Testis (tissue), 3 donors: ENCODE measurements around the gene SUSD3. TPM values are rescaled to one million over a fixed set of nuclear protein-coding genes. Genes with fewer than 3 reads are reported as not detected.

ENCODE experiments used
- DNase-seq: peaks from one replicate; pipeline ENCODE4 v3.0.0-alpha.2; 2019
- H3K27ac ChIP-seq, 2 donors: fragments of 200-600 bp; sonication (generic); one replicate each; pipeline ENCODE4 v1.5.1; 2019
- H3K27me3 ChIP-seq: fragments of 200-600 bp; sonication (generic); one replicate; pipeline ENCODE4 v1.5.1; 2019
- H3K36me3 ChIP-seq: fragments of 200-600 bp; sonication (generic); one replicate; pipeline ENCODE4 v1.5.1; 2017; ENCODE audit warnings: low read depth; ENCODE audit errors: missing control alignments
- H3K4me1 ChIP-seq: fragments of 200-600 bp; sonication (generic); one replicate; pipeline ENCODE4 v1.5.1; 2019
- H3K4me3 ChIP-seq, 2 donors: fragments of 200-600 bp; sonication (generic); one replicate each; pipeline ENCODE4 v1.5.1; 2017 to 2019
- H3K9me3 ChIP-seq: fragments of 200-600 bp; sonication (generic); one replicate; pipeline ENCODE4 v1.5.1; 2017
- CTCF ChIP-seq, 3 experiments: fragments of 450-650 bp in 2 of 3; fragments of 200-600 bp in 1 of 3; sonication (generic) in 1 of 3; IDR thresholded peaks; one replicate each; pipeline ENCODE4 v1.5.1; 2016 to 2019; ENCODE audit warnings: antibody characterized with exemption in 3 of 3, mild to moderate bottlenecking in 2 of 3, moderate library complexity in 1 of 3
- POLR2A ChIP-seq: fragments of 450-650 bp; IDR thresholded peaks from one replicate; pipeline ENCODE4 v1.6.1; 2017; ENCODE audit warnings: antibody characterized with exemption, mild to moderate bottlenecking, moderate library complexity
- WGBS, 2 donors: methylation state at CpG; one replicate each; pipeline ENCODE4 v1.1.5; 2018; 5-methylcytosine and 5-hydroxymethylcytosine counted together
- intact Hi-C: fragments of 100-400 bp; cut with DNase I; formaldehyde crosslinking; loops from one replicate; pipeline ENCODE4 v1.15.1; 2023; ENCODE audit warnings: low total_unique reads
- polyA plus RNA-seq: library from polyadenylated mRNA; stranded (reverse); fragments of 350-450 nt; fragmentation: Illumina TruSeq; extraction: RNeasy Lipid Tissue Mini Kit (QIAGEN cat#74804); gene quantifications from one replicate; pipeline ENCODE4 v1.2.3, GENCODE V29; 2014; ENCODE audit warnings: low read depth, low replicate concordance; ENCODE audit not compliant: insufficient read depth
- total RNA-seq, 2 donors: library from RNA; depleted of rRNA; stranded (reverse); fragments of >200 nt; gene quantifications; one replicate each; pipeline ENCODE4 v1.2.3, GENCODE V29; 2016

The SUSD3 gene
- total and polyA plus RNA-seq, 3 donors from 2014 or later = 172 to 537 (median 282) TPM

GRCh38 chr9:93071464-93071863, 13.0 kb downstream of the SUSD3 start:
- DNase-seq = peak; percentile 59
- TF ChIP-seq CTCF (IDR thresholded peaks at IDR 0.05) = no peak
- no peak for TF ChIP-seq POLR2A
- intact Hi-C loops = no loop called here
- H3K4me1 ChIP-seq = peaks cover 16% of the 10 kb centered on the region
- H3K27ac ChIP-seq = no peak overlapping the region
- H3K9me3 ChIP-seq = no peaks in the 10 kb centered on the region
- no peaks in the 10 kb centered on the region for H3K27me3 ChIP-seq
- no peaks in the 10 kb centered on the region for H3K36me3 ChIP-seq
- 64 to 67% methylated on average over 7 of the region's 7 CpGs for WGBS, 2 donors
- no peak overlapping the region for H3K4me3 ChIP-seq

- H3K27me3 ChIP-seq = no peaks in the 10 kb centered on the region
- no peak for TF ChIP-seq POLR2A
- TF ChIP-seq CTCF (IDR thresholded peaks at IDR 0.05) = no peak
- no peak overlapping the region for H3K4me3 ChIP-seq
- no peaks in the 10 kb centered on the region for H3K36me3 ChIP-seq
- WGBS, 2 donors = 34 to 58% methylated on average over 3 to 5 of the region's 5 CpGs
- H3K4me1 ChIP-seq = peaks cover 16% of the 10 kb centered on the region
- no peaks in the 10 kb centered on the region for H3K9me3 ChIP-seq
- no peak for DNase-seq
- no peak overlapping the region for H3K27ac ChIP-seq
- intact Hi-C loops = no loop called here
These were observed 13.9 kb downstream of the SUSD3 start for GRCh38 chr9:93072383-93072795.

GRCh38 chr9:93076101-93076791, 17.7 kb downstream of the SUSD3 start:
- intact Hi-C loops = no loop called here
- Histone ChIP-seq H3K4me3 (no peak overlapping the region), H3K27ac (no peak overlapping the region), H3K27me3 (no peaks in the 10 kb centered on the region), H3K9me3 (no peaks in the 10 kb centered on the region), H3K4me1 (peaks cover 10% of the 10 kb centered on the region), H3K36me3 (no peaks in the 10 kb centered on the region)
- TF ChIP-seq CTCF (IDR thresholded peaks at IDR 0.05) (no peak), POLR2A (no peak)
- WGBS, 2 donors = 86 to 91% methylated on average over 12 of the region's 12 CpGs
- DNase-seq = no peak

GRCh38 chr9:93076792-93077128, 18.3 kb downstream of the SUSD3 start:
- no peaks in the 10 kb centered on the region for H3K9me3 ChIP-seq
- WGBS, 2 donors = 96 to 100% methylated on average over 2 of the region's 2 CpGs
- H3K36me3 ChIP-seq = no peaks in the 10 kb centered on the region
- DNase-seq = no peak
- no peaks in the 10 kb centered on the region for H3K27me3 ChIP-seq
- TF ChIP-seq CTCF (IDR thresholded peaks at IDR 0.05) = no peak
- no peak for TF ChIP-seq POLR2A
- H3K4me1 ChIP-seq = peaks cover 6% of the 10 kb centered on the region
- no peak overlapping the region for H3K27ac ChIP-seq
- H3K4me3 ChIP-seq = no peak overlapping the region
- intact Hi-C loops = no loop called here

- H3K27me3 ChIP-seq = no peaks in the 10 kb centered on the region
- intact Hi-C loops = no loop called here
- peaks cover 5% of the 10 kb centered on the region for H3K4me1 ChIP-seq
- no peak overlapping the region for H3K4me3 ChIP-seq
- no peak for DNase-seq
- WGBS, 2 donors = 83 to 100% methylated on average over 1 of the region's 1 CpG
- no peak for TF ChIP-seq CTCF (IDR thresholded peaks at IDR 0.05)
- no peak for TF ChIP-seq POLR2A
- no peak overlapping the region for H3K27ac ChIP-seq
- no peaks in the 10 kb centered on the region for H3K36me3 ChIP-seq
- H3K9me3 ChIP-seq = no peaks in the 10 kb centered on the region
These were observed 18.9 kb downstream of the SUSD3 start for GRCh38 chr9:93077367-93077766.
